HG02642 (cell line): ENCODE results near the gene SMC3.

Experiments
- ATAC-seq: cut with Tn5 transposase; IDR thresholded peaks from one replicate; pipeline ENCODE4 v1.9.1; 2021; ENCODE audit warnings: mild to moderate bottlenecking; ENCODE audit not compliant: unreplicated experiment, poor library complexity

The SMC3 gene

DNA sequence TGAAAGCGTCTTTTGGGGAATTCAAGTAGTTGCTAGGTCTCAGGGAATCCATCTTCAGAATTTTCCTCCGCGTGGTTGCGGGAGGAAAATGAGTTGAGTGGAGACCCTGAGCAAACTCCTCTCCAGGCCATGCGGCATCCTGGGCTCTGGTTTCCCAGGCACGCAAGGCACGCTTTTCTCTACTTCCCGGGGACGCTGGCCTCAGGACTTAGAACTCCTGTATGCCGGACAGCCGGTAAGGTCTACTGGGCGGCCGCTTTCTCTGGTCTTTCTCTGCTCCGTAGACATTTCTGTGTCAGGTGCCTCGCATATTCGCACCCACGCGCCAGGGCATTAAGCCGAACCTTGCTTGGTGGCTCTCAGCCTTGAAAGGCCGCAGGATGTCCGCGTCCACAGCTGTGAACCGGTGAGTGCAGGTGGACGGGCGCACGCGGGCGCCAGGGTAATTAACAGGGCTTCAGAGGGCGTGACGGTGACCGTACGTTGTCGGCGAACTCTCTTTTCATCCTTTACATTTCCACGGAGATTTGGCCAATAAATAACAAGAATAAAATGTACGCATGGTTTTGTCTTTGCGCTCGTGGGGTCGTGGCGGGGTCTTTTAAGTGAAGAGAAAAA, 75.6 kb downstream of the SMC3 start:
- ATAC-seq: no peak

DNA sequence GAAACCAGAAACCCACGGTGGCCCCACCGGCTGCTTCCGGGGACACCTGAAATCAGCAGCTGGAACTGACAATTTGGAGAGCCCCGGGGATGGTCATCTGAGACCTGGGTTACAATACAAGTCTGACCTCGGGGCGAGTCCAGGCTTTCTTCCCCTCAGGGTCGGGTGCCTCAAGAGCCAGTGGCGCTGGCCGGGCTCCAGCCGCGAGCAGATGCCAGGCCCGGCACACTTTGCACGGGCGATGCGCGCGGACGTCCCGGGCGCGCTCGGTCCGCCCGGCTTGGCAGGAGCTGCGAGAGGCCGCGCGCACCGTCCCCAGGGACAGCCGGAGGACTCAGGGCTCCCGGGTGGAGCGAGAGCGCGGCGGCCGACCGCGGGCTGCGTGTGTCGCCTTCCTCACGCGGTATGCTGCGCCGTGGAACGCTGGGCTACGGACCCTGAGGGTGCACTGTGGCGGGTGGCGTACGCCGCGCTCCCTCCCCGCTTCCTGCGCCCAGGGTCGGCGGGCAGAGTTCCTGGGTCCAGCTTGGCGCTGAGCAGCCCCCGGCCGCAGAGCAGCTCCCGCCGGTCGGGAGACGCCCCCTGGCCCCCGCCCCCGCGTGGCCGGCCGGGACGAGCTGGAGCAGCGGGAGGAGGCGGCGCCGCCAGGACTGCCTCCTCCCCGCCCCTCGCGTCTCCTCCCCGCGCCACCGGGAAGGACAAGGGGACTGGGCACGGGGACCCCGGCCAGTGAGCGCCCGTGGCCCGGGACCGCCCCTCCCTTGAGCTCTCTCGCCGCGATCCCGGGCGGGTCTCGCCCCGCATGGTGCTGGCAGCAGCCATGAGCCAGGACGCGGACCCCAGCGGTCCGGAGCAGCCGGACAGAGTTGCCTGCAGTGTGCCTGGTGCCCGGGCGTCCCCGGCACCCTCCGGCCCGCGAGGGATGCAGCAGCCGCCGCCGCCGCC, 76.4 kb downstream of the SMC3 start, which contains the start of gene RBM20:
Gene RBM20 (plus strand): TSS at position 684 of the 945 bp plus-strand sequence. CDS start 119 bp downstream, at position 803.
- peak; percentile 62 for ATAC-seq

DNA sequence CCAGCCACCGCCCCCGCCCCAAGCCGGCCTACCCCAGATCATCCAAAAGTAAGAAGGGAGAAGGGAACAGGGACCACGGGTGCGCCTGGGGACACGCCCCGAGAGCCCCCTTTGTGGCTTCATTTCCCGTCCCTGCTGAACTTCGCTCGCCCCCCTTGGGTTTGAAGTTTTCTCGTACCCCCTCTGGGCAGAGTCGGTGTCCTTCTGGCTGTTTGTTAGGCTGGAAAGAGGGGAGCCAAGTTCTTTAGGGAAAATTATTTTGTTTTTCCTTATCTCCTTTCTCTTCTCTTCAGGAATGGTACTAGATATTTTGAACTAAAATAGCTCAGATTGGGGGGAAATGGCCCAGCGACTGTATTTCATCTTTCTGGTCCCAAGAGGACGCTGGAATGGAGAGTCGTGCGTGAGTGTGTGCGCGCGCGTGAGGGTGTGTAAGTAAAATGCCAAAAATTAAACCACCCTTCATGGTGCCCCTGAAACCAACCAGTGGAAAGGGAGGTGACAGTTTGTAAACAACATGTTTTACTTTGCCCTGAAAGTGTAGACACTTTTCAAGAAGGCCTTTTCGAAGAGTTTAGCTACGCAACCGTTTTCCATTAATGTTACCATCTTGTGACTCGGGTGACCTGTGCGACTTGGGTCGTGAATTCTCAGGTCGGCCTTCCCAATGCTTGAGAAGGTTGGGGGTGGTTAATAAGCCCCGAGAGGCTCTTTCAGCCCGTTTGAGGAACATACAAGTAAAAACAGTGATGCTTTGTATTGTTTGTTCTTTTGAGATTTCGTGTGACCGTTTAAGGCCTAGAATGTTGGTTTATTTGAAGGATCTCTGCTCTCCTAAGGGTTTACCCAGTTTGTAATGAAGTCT, 77.3 kb downstream of the SMC3 start:
- no peak for ATAC-seq

DNA sequence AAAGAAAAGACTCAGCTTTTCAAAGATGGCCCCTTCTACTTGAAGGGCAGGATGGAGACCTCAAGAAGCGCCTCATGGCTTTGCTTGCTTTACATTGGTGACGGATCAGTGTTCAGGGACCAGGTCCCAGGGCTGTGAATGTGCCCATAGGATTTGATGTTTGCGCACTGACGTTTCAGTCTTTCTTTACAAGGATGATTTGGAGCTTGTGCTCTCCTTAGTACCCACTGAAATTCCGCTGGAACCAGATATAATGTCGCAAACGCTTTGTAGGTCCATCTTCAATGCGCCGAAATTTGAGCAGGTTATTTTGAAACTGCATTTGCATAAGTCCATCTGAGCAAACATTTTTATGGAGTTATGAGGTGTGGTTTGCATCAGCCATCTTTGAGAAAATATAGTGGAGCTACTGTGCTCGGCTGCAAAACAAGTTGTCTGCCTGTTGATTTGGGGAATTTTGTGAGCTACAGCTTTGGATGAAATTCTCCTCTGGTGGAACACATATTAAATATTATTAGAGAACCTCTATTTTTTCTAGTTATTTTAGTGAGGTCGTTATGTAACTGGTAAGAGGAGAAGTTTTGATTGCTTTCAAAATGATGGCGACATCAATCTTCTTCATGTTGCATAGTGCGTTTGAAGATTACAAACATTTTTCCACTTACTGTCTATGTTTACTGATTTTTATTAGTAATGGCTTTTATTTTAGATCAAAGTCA, 79.1 kb downstream of the SMC3 start:
- ATAC-seq: no peak

DNA sequence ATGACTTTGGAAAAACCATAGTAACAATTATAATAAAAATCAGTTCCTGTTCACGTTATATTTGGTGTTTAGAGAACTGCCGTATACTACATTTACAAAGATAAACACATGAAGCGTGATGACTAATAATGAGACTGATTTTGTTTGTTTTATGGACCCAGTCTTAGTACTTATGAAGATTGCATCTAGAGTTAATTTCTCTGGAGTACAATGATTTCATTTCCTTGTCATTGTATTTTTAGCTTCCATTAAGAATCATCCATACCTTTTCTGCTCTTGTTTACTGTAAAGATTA, 79.6 kb downstream of the SMC3 start:
- ATAC-seq: no peak

DNA sequence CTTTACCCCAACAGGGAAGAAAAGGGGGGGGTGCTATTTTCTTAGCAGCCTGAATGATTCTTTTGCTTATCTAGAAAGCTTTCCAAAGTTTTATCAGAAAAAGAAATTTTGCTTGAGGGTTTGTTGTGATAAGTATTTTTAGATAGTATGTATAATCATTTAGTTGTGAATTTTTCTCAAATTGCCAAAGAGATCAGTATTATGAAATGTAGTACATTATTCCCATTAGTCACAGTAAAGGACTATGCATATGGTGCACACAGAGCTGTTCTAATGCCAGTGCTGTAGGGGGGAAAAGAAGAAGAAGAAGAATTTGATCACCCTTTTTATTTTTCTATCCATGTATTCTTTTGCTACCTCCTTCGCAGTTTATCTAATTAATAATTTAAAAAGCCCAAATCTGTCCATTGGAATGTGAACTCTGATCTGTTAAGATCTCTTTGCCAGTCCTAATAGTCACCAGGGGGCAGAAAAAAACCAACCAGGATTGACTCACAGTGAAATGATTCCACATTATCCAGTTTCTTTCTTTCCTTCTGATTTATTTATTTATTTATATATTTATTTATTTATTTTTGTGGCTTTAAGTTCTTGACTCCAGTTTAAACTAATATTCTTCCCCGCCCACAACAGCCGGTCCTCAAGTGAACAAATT, 81.3 kb downstream of the SMC3 start:
- no peak for ATAC-seq

DNA sequence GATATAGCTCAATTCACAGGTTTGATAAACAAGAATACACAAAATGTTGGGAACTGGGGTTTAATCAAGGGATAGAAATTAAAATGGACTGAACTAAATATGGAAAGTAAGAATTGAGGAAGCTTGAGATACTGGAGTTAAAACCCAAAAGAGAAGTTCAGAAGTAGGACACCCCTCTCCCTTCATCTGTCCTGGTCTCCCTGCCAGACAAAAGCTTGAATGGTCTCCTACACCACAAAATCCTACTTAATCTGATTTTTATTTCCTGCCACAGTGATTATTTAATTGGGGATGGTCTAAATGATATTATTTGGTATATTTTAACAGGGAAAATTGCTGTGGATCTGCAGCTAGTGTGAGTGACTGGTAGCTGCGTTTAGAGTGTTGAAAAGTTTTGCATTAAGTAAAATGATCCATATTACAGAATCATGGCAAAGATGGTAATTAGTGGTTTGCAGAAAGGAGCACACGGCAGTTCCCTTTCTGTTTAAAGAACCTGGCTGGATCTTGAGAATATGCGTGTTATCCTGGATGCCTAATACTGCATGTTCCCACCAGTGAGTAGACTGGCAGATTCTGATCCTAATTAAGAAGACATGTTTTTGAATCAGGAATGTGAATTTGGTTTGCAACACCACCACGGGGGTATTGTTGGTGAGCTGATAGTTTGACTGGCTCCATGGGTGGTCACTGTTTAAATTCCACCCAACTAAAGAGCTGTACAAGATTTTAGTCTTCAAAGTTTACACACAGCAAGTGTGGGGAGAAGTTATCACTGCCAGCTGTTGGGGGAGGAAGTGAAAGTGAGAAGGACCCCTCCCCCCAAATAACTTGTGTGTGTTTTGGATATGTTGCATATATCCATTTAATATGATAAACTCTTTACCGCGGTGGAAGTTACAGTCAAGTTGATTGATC, 82.1 kb downstream of the SMC3 start:
- no peak for ATAC-seq

DNA sequence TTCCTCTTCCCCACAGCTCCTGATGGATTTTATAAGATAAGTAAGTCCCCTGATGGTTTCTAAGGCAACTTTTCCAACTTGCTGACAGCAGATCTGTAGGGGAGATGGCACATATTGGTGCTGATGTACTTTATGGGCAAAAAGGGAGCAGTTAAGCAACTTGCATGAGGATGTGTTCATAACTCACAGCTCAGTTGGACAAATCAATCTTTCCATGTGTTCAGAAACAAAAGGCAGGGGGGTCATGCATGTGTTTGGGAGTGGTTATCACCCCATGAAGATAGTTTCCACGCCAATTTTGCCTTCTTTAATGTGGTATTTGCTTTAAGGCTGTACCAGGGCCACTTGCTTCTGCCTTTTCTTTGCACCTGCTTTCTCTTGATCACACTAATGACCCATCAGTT, 82.8 kb downstream of the SMC3 start:
- no peak for ATAC-seq

DNA sequence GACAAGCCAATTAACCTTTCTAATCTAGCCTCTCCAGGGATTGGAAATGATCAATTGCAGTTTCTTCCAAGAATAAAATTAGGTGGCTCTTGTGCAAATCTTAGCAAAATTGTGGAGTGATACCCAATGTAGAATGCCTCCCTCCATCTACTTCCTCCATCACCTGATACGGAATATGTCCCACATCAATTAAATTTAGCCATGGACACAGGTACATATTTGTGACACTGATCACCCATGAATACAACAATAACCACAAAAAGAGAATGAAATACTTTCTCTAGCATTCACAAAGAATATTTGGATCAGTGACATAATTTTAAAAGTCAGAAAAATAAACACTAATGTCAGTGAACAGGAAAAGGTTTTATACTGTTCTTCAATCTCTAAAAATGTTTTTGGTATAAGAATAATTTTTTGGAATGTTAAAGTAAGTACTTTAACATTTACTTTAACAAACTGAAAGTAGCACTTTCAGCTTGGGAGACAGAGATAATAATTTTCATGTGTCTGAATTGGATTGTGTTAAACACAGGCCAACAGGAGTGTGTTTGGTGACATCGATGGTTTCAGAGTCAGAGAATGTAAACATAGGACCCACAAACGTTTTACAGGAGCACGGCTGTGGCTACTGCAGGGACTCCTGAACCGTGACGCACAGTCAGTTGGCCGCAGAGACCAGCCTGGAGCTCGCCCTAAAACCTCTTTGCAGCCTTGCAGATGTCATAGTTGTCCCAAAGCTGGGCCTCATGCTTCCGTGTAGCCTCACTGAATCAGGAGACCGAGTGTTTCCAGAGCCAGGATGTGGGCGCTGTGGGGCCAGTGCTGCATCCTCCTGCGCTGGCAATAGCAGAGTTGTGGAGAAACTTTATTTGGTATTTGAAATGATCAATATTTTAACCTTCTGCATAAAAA, 83.8 kb downstream of the SMC3 start:
- peak; percentile 83 for ATAC-seq

DNA sequence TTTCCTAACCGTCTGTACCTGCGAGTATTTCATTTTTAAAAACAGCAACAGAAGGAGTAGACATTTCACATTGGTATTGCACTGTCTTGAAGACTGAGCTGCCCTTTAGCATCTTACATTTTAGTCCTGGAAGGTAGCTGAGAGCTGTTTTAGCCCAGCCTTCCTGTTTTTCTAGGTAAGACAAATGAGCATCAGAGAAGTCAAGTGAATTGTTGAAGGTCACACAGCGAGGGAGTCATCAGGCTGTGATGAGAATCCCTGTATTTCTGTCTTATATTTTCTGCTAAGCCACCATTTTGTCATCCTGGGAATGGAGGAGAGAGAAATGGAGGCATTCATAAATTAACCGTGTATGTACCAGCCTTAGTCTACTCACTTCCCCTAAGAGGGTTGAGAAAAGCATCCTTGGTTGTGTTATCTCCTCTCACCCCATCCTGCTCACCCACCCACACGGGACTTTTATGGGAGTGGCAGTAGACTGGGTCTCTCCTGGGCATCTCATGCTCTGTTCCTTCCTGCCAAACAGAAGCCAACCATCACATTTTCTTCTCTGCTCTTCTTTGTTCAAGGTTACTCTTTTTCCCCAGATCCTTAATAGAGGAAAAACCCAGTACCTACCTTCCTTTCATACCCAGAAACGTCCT, 85.1 kb downstream of the SMC3 start:
- ATAC-seq: no peak
